GM19455 (cell line): Measurements from ENCODE around the gene CELF4.

Experiments used
- ATAC-seq: cut with Tn5 transposase; IDR thresholded peaks from one replicate; pipeline ENCODE4 v1.9.1; 2021; ENCODE audit not compliant: unreplicated experiment

CELF4 gene

GRCh38 chr18:37395631-37396030 lies 170.0 kb downstream of the CELF4 start:
- ATAC-seq = no peak

- no peak for ATAC-seq
Observed at GRCh38 chr18:37395138-37395537, 170.5 kb downstream of the CELF4 start.

GRCh38 chr18:37394610-37394965 lies 171.0 kb downstream of the CELF4 start:
- ATAC-seq = no peak

GRCh38 chr18:37393945-37394609 lies 171.5 kb downstream of the CELF4 start:
- no peak for ATAC-seq

GRCh38 chr18:37393221-37393827 lies 172.3 kb downstream of the CELF4 start:
- ATAC-seq = no peak

GRCh38 chr18:37392648-37393047 lies 172.9 kb downstream of the CELF4 start:
- no peak for ATAC-seq

- ATAC-seq = peak; percentile 75
Observed at GRCh38 chr18:37391698-37392548, 173.7 kb downstream of the CELF4 start.

GRCh38 chr18:37391156-37391555 lies 174.4 kb downstream of the CELF4 start:
- ATAC-seq = no peak

- no peak for ATAC-seq
Observed at GRCh38 chr18:37390687-37391086, 174.9 kb downstream of the CELF4 start.

GRCh38 chr18:37389684-37390368 lies 175.8 kb downstream of the CELF4 start:
- ATAC-seq = no peak

- ATAC-seq = no peak
Observed at GRCh38 chr18:37389041-37389440, 176.6 kb downstream of the CELF4 start.

GRCh38 chr18:37388413-37388812 lies 177.2 kb downstream of the CELF4 start:
- ATAC-seq = no peak

- ATAC-seq = no peak
Observed at GRCh38 chr18:37385846-37386778, 179.5 kb downstream of the CELF4 start.

- ATAC-seq = no peak
Observed at GRCh38 chr18:37383846-37384595, 181.6 kb downstream of the CELF4 start.

GRCh38 chr18:37383036-37383785 lies 182.4 kb downstream of the CELF4 start:
- ATAC-seq = no peak

GRCh38 chr18:37381554-37381953 lies 184.0 kb downstream of the CELF4 start:
- ATAC-seq = no peak

- ATAC-seq = no peak
Observed at GRCh38 chr18:37380546-37381110, 185.0 kb downstream of the CELF4 start.

- no peak for ATAC-seq
Observed at GRCh38 chr18:37378336-37379010, 187.1 kb downstream of the CELF4 start.
